ENCODE results near the gene PLCB1.

The PLCB1 gene

DNA sequence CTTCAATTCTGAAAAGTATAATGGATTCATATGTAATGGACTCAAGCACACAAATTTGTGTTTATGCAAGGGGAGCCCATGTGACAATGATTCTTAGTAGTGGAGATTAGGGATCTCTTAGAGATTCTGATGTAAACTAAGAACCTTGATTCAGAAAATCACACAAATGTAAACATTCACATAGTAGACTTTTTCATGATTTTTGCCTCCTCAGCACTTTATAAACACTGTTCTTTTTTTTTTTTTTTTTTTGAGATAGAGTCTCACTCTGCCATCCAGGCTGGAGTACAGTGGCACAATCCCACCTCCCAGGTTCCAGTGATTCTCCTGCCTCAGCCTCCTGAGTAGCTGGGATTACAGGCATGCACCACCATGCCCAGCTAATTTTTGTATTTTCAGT, 766.8 kb downstream of the PLCB1 start:
- Histone ChIP-seq H3K4me1 (ENCODE audit: control insufficient read depth in 1 of 2, insufficient read depth in 2 of 2, low read length in 2 of 2) (no peaks in the 10 kb centered on the region), H3K27ac (ENCODE audit: low read length) (no peak overlapping the region)

GRCh38 chr20:8901237-8902025, 769.4 kb downstream of the PLCB1 start:
- Histone ChIP-seq H3K36me3 (ENCODE audit: control insufficient read depth in 1 of 2, insufficient read depth in 2 of 2, low read length in 2 of 2) (no peaks in the 10 kb centered on the region), H3K27me3 (ENCODE audit: low read depth, low read length) (no peaks in the 10 kb centered on the region), H3K9me3 (ENCODE audit: control insufficient read depth in 1 of 2, low read length in 2 of 2) (no peaks in the 10 kb centered on the region), H3K27ac (ENCODE audit: low read length) (peak overlapping the region; percentile 28), H3K4me1 (ENCODE audit: control insufficient read depth in 1 of 2, insufficient read depth in 2 of 2, low read length in 2 of 2) (no peaks in the 10 kb centered on the region), H3K4me3 (ENCODE audit: low read depth in 1 of 2, low read length in 2 of 2) (no peak overlapping the region)

More for the DNA sequence above, 766.8 kb downstream of the PLCB1 start:
- Histone ChIP-seq H3K36me3 (ENCODE audit: control insufficient read depth in 1 of 2, insufficient read depth in 2 of 2, low read length in 2 of 2) (no peaks in the 10 kb centered on the region), H3K9me3 (ENCODE audit: control insufficient read depth in 1 of 2, low read length in 2 of 2) (peaks cover 14 to 22% of the 10 kb centered on the region in 2 donors), H3K27me3 (ENCODE audit: low read depth, low read length) (no peaks in the 10 kb centered on the region), H3K4me3 (ENCODE audit: low read depth in 1 of 2, low read length in 2 of 2) (no peak overlapping the region)

DNA sequence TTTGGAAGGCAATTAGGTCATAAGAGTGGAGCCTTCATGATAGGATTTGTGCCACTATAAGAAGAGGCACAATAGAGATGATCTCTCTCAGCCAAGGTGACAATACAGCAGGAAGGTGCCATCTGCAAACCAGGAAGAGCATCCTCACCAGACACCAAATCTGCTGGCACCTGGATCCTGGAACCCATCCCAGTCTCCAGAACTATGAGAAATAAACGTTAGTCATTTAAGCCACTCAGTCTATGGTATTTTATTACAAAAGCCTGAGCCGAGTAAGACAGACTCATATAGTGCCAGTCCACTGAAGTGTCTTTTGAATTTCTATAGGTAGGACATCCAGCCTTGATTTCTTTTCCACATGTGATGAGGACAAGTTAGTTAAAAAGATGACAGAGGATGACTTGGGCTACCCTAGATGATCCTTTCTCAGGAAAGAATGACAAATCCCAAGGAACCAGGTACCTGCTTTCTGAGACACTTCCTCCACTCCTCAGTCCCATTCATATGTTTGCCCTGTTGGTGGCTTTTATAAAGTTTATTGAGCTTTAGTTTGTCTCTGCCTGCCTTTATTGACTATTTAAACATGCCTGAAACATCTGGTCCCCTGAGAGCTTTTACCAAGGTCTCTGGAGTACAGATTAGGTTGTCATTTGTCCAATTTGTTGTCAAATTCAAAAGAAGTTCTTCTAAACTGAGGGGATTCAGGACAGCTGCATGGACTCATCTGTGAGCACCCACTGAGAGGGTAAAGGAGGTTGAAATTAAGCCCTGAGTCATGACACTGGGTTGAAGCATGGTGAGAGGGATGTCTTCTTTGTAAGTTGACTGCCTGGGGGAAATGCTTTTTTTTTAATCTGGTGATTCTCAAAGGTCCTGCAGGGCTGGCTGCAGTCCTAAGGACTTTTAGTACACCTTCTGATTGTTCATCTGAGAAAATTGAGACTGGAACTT, 771.9 kb downstream of the PLCB1 start:
- H3K9me3 ChIP-seq (ENCODE audit: control insufficient read depth in 1 of 2, low read length in 2 of 2): no peaks in the 10 kb centered on the region
- H3K4me3 ChIP-seq (ENCODE audit: low read depth in 1 of 2, low read length in 2 of 2): no peak overlapping the region
- H3K4me1 ChIP-seq (ENCODE audit: control insufficient read depth in 1 of 2, insufficient read depth in 2 of 2, low read length in 2 of 2): no peaks in the 10 kb centered on the region
- no peak overlapping the region for H3K27ac ChIP-seq (ENCODE audit: low read length)
- H3K36me3 ChIP-seq (ENCODE audit: control insufficient read depth in 1 of 2, insufficient read depth in 2 of 2, low read length in 2 of 2): no peaks in the 10 kb centered on the region
- no peaks in the 10 kb centered on the region for H3K27me3 ChIP-seq (ENCODE audit: low read depth, low read length)

- H3K27me3 ChIP-seq (ENCODE audit: low read depth, low read length): no peaks in the 10 kb centered on the region
- no peak overlapping the region for H3K4me3 ChIP-seq (ENCODE audit: low read depth in 1 of 2, low read length in 2 of 2)
- no peaks in the 10 kb centered on the region for H3K4me1 ChIP-seq (ENCODE audit: control insufficient read depth in 1 of 2, insufficient read depth in 2 of 2, low read length in 2 of 2)
- no peaks in the 10 kb centered on the region for H3K9me3 ChIP-seq (ENCODE audit: control insufficient read depth in 1 of 2, low read length in 2 of 2)
- no peak overlapping the region for H3K27ac ChIP-seq (ENCODE audit: low read length)
- H3K36me3 ChIP-seq (ENCODE audit: control insufficient read depth in 1 of 2, insufficient read depth in 2 of 2, low read length in 2 of 2): no peaks in the 10 kb centered on the region
These were observed 777.5 kb downstream of the PLCB1 start for GRCh38 chr20:8909596-8909995.

DNA sequence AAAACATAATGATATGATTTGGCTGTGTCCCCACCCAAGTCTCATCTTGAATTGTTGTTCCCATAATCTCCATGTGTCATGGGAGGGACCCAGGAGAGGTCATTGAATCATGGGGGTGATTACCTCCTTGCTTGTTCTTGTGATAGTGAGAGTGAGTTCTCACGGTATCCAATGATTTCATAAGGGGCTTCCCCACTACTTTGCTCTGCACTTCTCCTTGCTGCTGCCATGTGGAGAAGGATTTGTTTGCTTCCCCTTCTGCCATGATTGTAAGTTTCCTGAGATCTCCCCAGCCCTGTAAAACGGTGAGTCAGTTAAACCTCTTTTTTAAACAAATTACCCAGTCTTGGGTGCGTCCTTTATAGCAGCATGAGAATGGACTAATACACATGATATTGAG, 780.0 kb downstream of the PLCB1 start:
- Histone ChIP-seq H3K27ac (ENCODE audit: low read length) (no peak overlapping the region), H3K9me3 (ENCODE audit: control insufficient read depth in 1 of 2, low read length in 2 of 2) (no peaks in the 10 kb centered on the region), H3K36me3 (ENCODE audit: control insufficient read depth in 1 of 2, insufficient read depth in 2 of 2, low read length in 2 of 2) (no peaks in the 10 kb centered on the region), H3K27me3 (ENCODE audit: low read depth, low read length) (no peaks in the 10 kb centered on the region), H3K4me1 (ENCODE audit: control insufficient read depth in 1 of 2, insufficient read depth in 2 of 2, low read length in 2 of 2) (no peaks in the 10 kb centered on the region), H3K4me3 (ENCODE audit: low read depth in 1 of 2, low read length in 2 of 2) (no peak overlapping the region)

DNA sequence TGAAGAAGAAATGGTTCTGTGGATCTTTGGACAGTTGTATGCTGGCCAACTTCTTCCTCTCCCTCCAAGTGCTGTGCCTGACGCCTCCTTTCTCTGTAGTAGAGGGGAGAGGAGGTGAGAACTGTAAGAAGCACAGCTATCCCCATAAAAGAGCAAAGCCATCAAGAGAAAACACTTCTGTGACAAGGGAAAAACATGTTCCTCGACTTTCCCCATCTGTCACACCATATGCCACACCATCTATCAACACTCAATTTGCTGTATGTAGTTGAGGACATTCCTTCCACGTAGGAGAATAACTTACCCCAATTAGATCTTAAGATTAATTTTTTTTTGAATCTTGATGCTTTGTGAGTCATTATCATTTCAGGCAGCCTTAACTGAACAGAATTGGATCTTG, 780.7 kb downstream of the PLCB1 start:
- no peaks in the 10 kb centered on the region for H3K9me3 ChIP-seq (ENCODE audit: control insufficient read depth in 1 of 2, low read length in 2 of 2)
- no peaks in the 10 kb centered on the region for H3K27me3 ChIP-seq (ENCODE audit: low read depth, low read length)
- H3K36me3 ChIP-seq (ENCODE audit: control insufficient read depth in 1 of 2, insufficient read depth in 2 of 2, low read length in 2 of 2): no peaks in the 10 kb centered on the region
- H3K27ac ChIP-seq (ENCODE audit: low read length): no peak overlapping the region
- no peaks in the 10 kb centered on the region for H3K4me1 ChIP-seq (ENCODE audit: control insufficient read depth in 1 of 2, insufficient read depth in 2 of 2, low read length in 2 of 2)
- no peak overlapping the region for H3K4me3 ChIP-seq (ENCODE audit: low read depth in 1 of 2, low read length in 2 of 2)

DNA sequence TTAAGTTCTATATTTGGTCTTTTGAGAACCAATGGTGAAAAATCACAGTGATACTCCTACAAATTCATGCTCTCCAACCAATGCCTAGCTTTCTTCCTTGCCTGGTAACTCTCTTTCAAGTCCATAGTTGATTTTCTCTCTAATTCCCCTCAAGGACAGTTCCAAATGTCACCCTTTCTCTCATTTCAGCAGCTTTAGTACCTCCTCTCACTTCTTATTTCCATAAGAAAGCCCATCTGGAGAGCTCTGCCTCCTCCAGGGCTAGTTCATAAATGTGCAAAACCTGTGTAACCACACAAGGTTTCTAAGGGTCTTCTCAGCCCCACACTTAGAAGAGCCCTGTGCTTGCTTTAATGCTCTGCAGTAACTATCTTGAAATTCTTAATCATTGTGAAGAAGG, 781.4 kb downstream of the PLCB1 start:
- Histone ChIP-seq H3K9me3 (ENCODE audit: control insufficient read depth in 1 of 2, low read length in 2 of 2) (no peaks in the 10 kb centered on the region), H3K4me1 (ENCODE audit: control insufficient read depth in 1 of 2, insufficient read depth in 2 of 2, low read length in 2 of 2) (no peaks in the 10 kb centered on the region), H3K4me3 (ENCODE audit: low read depth in 1 of 2, low read length in 2 of 2) (no peak overlapping the region), H3K27me3 (ENCODE audit: low read depth, low read length) (no peaks in the 10 kb centered on the region), H3K36me3 (ENCODE audit: control insufficient read depth in 1 of 2, insufficient read depth in 2 of 2, low read length in 2 of 2) (no peaks in the 10 kb centered on the region), H3K27ac (ENCODE audit: low read length) (no peak overlapping the region)

DNA sequence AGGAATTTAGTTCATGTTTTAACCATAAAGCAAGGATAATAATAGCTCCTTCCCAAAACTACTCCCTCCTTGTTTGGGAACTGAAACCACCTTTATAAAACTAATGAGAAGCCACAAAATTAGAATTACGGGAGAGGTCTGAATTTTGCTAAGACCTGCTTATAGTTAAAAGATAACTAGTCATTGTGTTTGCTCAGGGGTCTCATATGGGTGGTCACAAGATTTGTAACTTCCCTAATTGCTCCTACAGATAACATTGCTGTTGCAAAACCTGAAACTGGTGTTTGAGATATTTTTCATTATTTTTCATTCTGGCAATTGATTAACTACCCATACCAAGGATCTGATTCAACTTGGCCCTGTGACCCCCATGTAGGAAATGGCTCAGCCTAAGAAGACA, 782.4 kb downstream of the PLCB1 start:
- Histone ChIP-seq H3K4me3 (ENCODE audit: low read depth in 1 of 2, low read length in 2 of 2) (no peak overlapping the region), H3K27ac (ENCODE audit: low read length) (no peak overlapping the region), H3K9me3 (ENCODE audit: control insufficient read depth in 1 of 2, low read length in 2 of 2) (no peaks in the 10 kb centered on the region), H3K4me1 (ENCODE audit: control insufficient read depth in 1 of 2, insufficient read depth in 2 of 2, low read length in 2 of 2) (no peaks in the 10 kb centered on the region), H3K36me3 (ENCODE audit: control insufficient read depth in 1 of 2, insufficient read depth in 2 of 2, low read length in 2 of 2) (no peaks in the 10 kb centered on the region), H3K27me3 (ENCODE audit: low read depth, low read length) (no peaks in the 10 kb centered on the region)

DNA sequence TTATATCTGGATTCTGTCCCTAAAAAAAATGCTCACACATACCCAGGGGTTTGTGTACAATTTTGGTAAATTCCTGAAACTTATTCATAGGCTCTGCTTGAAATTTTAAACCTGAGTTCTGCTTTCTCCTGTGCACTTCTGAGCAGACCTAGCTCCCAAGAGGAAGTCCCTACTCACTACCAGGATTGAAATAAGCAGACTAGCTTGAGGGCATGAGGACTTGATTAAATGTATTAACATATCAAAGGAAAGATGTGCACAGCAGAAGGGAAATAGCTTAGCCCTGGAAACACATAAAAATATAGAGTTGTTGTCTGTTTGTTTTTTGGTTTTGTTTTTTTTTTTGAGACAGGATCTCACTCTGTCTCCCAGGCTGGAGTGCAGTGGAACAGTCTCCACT, 785.0 kb downstream of the PLCB1 start:
- Histone ChIP-seq H3K27ac (ENCODE audit: low read length) (no peak overlapping the region), H3K27me3 (ENCODE audit: low read depth, low read length) (no peaks in the 10 kb centered on the region), H3K4me3 (ENCODE audit: low read depth in 1 of 2, low read length in 2 of 2) (no peak overlapping the region), H3K9me3 (ENCODE audit: control insufficient read depth in 1 of 2, low read length in 2 of 2) (no peaks in the 10 kb centered on the region), H3K4me1 (ENCODE audit: control insufficient read depth in 1 of 2, insufficient read depth in 2 of 2, low read length in 2 of 2) (no peaks in the 10 kb centered on the region), H3K36me3 (ENCODE audit: control insufficient read depth in 1 of 2, insufficient read depth in 2 of 2, low read length in 2 of 2) (no peaks in the 10 kb centered on the region)

GRCh38 chr20:8918145-8918544, 786.1 kb downstream of the PLCB1 start:
- Histone ChIP-seq H3K36me3 (ENCODE audit: control insufficient read depth in 1 of 2, insufficient read depth in 2 of 2, low read length in 2 of 2) (no peaks in the 10 kb centered on the region), H3K27ac (ENCODE audit: low read length) (no peak overlapping the region), H3K9me3 (ENCODE audit: control insufficient read depth in 1 of 2, low read length in 2 of 2) (no peaks in the 10 kb centered on the region), H3K4me3 (ENCODE audit: low read depth in 1 of 2, low read length in 2 of 2) (no peak overlapping the region), H3K4me1 (ENCODE audit: control insufficient read depth in 1 of 2, insufficient read depth in 2 of 2, low read length in 2 of 2) (no peaks in the 10 kb centered on the region), H3K27me3 (ENCODE audit: low read depth, low read length) (no peaks in the 10 kb centered on the region)

DNA sequence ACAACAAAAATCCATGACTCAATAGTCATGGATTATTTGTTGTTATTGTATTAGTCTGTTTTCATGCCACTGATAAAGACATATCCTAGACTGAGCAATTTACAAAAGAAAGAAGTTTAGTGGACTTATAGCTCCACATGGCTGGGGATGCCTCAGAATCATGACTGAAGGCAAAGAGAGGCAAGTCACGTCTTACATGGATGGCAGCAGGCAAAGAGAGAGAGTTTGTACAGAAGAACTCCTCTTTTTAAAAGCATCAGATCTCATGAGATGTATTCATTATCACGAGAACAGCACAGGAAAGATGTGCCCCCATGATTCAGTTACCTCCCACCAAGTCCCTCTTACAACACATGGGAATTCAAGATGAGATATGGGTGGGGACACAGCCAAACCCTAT, 792.5 kb downstream of the PLCB1 start:
- Histone ChIP-seq H3K9me3 (ENCODE audit: control insufficient read depth in 1 of 2, low read length in 2 of 2) (no peaks in the 10 kb centered on the region), H3K27me3 (ENCODE audit: low read depth, low read length) (no peaks in the 10 kb centered on the region), H3K4me3 (ENCODE audit: low read depth in 1 of 2, low read length in 2 of 2) (no peak overlapping the region), H3K27ac (ENCODE audit: low read length) (no peak overlapping the region), H3K4me1 (ENCODE audit: control insufficient read depth in 1 of 2, insufficient read depth in 2 of 2, low read length in 2 of 2) (no peaks in the 10 kb centered on the region), H3K36me3 (ENCODE audit: control insufficient read depth in 1 of 2, insufficient read depth in 2 of 2, low read length in 2 of 2) (no peaks in the 10 kb centered on the region)
